Activated T-cell treated with anti-CD3 and anti-CD28 coated beads for 48 hours (primary cell): ENCODE measurements around the gene ACY1.
"Not testable (repeated sequence)": the region's sequence is repeated elsewhere in the genome, so short reads cannot be mapped to it uniquely, and the experiment has no call there.

Experiments used
- DNase-seq: peaks from one replicate; pipeline ENCODE4 v3.0.0-alpha.2; 2020; ENCODE audit warnings: low read depth

The ACY1 gene

GRCh38 chr3:51983578-51984268, 388 bp downstream of the ACY1 start:
- no peak for DNase-seq

- DNase-seq = no peak
Observed at GRCh38 chr3:51984269-51984647, 923 bp downstream of the ACY1 start.

DNA sequence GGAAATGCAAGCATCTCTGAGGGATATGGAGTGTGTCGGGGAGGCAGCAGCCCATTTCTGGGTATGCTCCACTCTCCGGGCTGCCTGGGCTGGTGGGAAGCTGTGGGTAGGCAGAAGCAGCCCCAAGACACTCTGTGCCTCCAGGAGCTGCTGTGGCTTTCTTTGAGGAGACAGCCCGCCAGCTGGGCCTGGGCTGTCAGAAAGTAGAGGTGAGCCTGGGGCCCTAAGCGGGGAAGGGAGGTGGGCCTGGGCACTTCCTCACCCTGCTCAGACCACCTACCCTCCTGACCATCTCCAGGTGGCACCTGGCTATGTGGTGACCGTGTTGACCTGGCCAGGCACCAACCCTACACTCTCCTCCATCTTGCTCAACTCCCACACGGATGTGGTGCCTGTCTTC, 1.7 kb downstream of the ACY1 start:
- DNase-seq = no peak

- no peak for DNase-seq
Observed at GRCh38 chr3:51986010-51986947, 2.9 kb downstream of the ACY1 start.

DNA sequence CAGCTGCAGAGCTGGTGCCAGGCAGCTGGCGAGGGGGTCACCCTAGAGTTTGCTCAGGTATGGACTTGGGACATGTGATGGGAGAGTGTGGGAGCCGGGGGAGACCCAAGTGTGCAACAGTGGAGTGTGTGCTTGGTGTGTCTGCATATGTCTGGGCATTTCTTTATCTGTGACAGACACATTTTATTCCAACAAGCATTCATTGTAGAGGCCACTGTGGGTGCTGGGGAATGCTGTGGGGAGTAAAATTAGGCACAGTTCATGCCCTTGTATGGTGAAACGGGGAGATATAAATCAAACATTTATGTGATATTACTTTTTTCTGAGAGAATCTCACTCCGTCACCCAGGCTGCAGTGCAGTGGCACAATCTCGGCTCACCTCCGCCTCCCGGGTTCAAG, 4.2 kb downstream of the ACY1 start:
- no peak for DNase-seq

- DNase-seq = no peak
Observed at GRCh38 chr3:51988286-51989146, 5.2 kb downstream of the ACY1 start.

GRCh38 chr3:51990501-51990971, 7.2 kb downstream of the ACY1 start:
- not testable (repeated sequence) for DNase-seq

- DNase-seq = no peak
Observed at GRCh38 chr3:51992017-51992682, 8.8 kb downstream of the ACY1 start.

DNA sequence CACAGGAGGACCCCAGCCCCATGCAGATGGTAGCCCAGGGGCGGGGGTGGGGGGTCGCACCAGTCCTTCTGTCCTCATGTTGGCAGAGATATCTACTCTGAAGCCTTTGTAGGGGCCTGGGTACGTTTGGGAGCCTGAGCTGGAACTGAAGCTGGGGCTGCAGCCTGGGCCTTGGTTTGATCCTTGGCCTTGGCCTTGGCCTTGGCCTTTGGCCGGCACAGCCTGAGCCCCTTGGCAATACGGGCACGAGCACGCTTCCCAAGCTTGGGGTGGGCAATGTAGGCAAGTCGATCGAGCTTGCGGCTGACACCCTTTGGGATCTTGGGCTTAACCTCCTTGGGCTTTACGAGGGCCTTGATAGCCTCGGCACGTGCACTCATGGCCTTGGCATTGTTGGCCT, 10.3 kb downstream of the ACY1 start:
- not testable (repeated sequence) for DNase-seq

DNA sequence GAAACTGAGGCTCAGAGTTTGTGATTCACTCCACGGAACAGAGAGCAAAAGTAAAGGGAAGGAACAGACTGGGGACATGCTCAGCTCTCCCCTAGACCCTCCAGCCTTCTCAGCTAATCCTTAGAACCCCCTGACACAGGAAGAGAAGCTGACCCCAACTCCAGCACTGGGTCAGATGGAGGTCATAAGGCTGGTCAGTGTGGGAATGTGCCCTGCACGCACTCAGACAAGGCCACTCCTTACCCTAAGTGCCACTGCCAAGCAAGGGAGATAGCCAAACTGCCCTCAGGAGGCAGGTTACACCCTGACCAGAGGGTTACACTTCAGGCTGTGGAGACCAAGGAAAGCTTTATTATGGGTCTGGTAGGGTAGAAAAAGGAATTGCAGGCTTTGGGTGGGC, 11.2 kb downstream of the ACY1 start:
- DNase-seq = no peak

DNA sequence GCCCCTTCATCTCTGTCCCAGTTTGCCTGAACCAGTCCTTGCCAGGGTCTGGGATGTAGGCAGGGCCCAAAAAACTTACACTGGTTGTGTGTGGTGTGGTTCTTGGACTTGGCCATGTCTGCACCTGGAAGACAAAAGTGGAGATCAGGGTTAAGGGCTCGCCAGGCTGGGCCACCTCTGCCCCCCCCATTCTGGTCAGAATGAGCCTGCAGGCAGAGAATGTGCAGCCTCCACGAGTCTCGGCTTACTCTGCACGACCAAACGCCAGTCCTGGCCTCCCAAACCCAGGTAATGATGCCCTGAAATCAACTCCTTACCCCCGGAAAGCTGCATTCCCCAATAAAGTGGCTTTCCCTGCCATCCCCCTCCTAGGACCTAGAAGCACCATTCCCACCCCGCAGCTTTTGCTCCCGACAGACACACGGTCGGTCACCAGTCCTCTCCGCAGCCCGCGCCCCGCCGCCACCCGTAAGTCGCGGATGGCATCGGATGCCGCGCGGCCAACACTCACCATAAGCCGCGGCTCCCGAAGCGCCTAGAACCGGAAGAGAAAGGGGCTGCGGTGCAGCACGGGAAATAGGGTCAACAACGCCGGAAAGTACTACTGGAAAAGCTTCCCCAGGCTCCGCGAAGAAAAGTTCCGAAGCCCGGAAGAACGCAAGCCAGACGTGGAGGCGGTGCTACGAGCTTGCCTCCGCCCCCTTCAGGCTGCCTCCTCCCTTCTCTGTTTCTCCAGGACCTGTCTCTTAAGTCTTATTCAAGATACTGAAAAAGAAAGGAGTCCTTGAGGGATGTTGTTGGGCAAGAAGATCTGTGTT, 12.2 kb downstream of the ACY1 start, which contains the start of gene RPL29:
TSS of gene RPL29 (minus strand) at position 550 of the 818 bp plus-strand sequence. CDS start at position 116, 434 bp downstream.
- peak; percentile 86 for DNase-seq

DNA sequence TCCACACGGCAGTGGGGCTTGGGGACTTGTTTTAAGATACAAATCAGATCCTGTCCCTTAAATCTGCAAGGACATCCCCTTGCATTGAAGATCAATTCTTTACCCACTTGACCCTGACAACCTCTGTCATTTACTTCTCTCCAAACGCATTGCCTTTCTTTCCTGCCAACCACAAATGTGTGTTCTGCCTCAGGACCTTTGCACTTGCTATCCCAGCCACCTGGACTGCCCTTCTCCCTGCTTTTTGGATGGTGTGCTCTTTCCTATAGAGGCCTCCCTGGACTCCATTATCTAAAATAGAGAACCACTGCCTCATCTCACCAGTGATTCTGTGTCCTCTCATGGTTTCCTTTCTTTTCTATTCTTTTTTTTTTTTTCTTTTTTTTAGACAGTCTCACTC, 13.8 kb downstream of the ACY1 start:
- no peak for DNase-seq

DNA sequence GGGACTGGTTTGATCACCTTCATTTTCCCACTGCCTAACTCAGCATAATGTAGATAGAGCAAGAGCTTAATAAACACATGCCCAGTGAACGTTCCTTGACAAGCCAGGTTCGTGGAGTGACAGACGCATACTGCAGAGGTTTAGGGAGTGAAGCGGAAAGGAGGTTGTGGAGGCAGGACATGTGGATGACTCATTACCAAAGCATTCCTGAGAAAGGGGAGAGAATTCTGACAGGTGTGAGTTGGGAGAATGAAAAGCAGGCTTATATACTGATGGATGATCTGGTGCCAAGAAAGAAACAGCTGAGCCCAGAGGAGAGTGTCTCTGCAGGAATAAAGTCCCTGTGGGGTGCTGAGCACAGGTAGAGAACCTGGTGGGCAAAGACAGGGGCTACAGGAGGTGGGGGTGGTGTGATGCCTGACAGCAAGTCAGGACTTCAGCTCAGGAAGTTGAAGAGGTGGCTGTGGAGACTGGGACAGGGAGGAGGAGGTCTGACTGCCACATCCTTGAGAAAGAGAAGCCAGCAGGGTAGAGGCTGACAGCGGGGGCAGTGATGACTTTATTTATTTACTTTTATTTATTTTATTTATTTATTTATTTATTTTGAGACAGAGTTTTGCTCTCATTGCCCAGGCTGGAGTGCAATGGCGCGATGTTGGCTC, 14.7 kb downstream of the ACY1 start:
- no peak for DNase-seq

GRCh38 chr3:51998774-51999173, 15.4 kb downstream of the ACY1 start:
- DNase-seq = no peak

- no peak for DNase-seq
Observed at GRCh38 chr3:51999846-52000245, 16.5 kb downstream of the ACY1 start.

GRCh38 chr3:52001443-52001974, 18.2 kb downstream of the ACY1 start:
- peak; percentile 79 for DNase-seq

- no peak for DNase-seq
Observed at GRCh38 chr3:52002748-52003147, 19.4 kb downstream of the ACY1 start.

- DNase-seq = no peak
Observed at GRCh38 chr3:52004163-52004787, 20.9 kb downstream of the ACY1 start.

DNA sequence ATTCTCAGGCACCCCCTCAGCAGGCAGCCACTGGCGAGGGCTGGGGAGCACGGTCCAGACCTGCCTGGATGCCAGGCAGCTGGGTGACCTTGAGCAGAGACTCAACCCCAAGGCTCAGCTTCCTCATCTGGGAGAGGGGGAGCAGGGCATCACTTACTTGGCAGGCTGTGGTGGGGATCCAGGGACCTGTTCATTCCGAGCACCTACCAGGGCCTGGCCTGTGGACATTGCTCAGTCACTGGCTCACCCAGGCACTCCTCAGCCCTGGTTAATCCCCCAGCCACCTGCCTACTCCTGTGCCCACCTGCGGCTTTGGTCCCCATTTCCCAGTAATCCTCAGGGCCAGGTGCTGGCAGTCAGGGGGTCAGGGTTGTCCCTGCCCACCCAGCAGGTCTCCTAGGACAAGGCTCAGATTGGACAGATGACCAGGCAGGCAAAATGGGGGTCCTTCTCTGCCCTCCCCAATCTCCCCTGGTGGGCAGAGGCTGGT, 21.6 kb downstream of the ACY1 start:
- no peak for DNase-seq
